SU-DHL-6 (cell line): ENCODE measurements around the gene TMC4.

Experiments
- H2AFZ ChIP-seq: fragments of 200-600 bp; sonication (generic); 2 replicates; pipeline ENCODE4 v1.6.1; 2014; ENCODE audit warnings: low read depth, mild to moderate bottlenecking, moderate library complexity, mixed read lengths, antibody characterized with exemption, low read length; ENCODE audit not compliant: severe bottlenecking
- H3F3A ChIP-seq: fragments of 200-600 bp; shearing (Covaris generic); 2 replicates; pipeline ENCODE4 v1.6.0; 2016; ENCODE audit warnings: antibody characterized with exemption, mild to moderate bottlenecking; ENCODE audit not compliant: insufficient read depth
- H3K27ac ChIP-seq: fragments of 200-600 bp; sonication (generic); 2 replicates; pipeline ENCODE4 v1.5.1; 2016; ENCODE audit warnings: low read depth, mild to moderate bottlenecking, low read length, moderate library complexity, mixed read lengths
- H3K27me3 ChIP-seq: fragments of 200-600 bp; sonication (generic), shearing (Covaris generic); 2 replicates; pipeline ENCODE4 v1.6.0; 2014; ENCODE audit warnings: mild to moderate bottlenecking, low read length
- H3K36me3 ChIP-seq: fragments of 200-600 bp; sonication (generic); 2 replicates; pipeline ENCODE4 v1.6.1; 2014; ENCODE audit warnings: mild to moderate bottlenecking, low read length, mixed read lengths
- H3K4me2 ChIP-seq: fragments of 300-600, 200-600 bp; shearing (Covaris generic), sonication (generic); 2 replicates; pipeline ENCODE4 v1.6.0; 2014; ENCODE audit warnings: low read length, low read depth, mild to moderate bottlenecking; ENCODE audit not compliant: poor library complexity, severe bottlenecking
- H3K4me3 ChIP-seq: fragments of 200-600 bp; sonication (generic); 2 replicates; pipeline ENCODE4 v1.5.1; 2014; ENCODE audit warnings: antibody characterized with exemption, low read length, mild to moderate bottlenecking, mixed read lengths; ENCODE audit not compliant: insufficient read depth, poor library complexity, severe bottlenecking
- H3K79me2 ChIP-seq: fragments of 200-600 bp; sonication (generic); 2 replicates; pipeline ENCODE4 v1.6.1; 2014; ENCODE audit warnings: mild to moderate bottlenecking, low read length, moderate library complexity; ENCODE audit not compliant: insufficient read depth
- H3K9ac ChIP-seq: fragments of 200-600 bp; sonication (generic); 2 replicates; pipeline ENCODE4 v1.7.0; 2014; ENCODE audit warnings: mild to moderate bottlenecking, low read length
- H3K9me2 ChIP-seq: fragments of 200-600 bp; sonication (generic); replicated peaks from 2 replicates; pipeline ENCODE4 v1.6.1; 2014; ENCODE audit warnings: low read length; ENCODE audit not compliant: insufficient read depth
- H3K9me3 ChIP-seq: fragments of 200-600 bp; sonication (generic); 2 replicates; pipeline ENCODE4 v1.6.1; 2014; ENCODE audit warnings: low read length, mixed read lengths; ENCODE audit not compliant: insufficient read depth
- H4K20me1 ChIP-seq: fragments of 200-600 bp; sonication (generic); 2 replicates; pipeline ENCODE4 v1.6.1; 2014; ENCODE audit warnings: low read depth, mild to moderate bottlenecking, antibody characterized with exemption, low read length, moderate library complexity, mixed read lengths
- EZH2phosphoT487 ChIP-seq: fragments of 200-600 bp; sonication (generic), shearing (Covaris generic); conservative IDR thresholded peaks from 2 replicates; pipeline ENCODE4 v1.6.1; 2018; ENCODE audit warnings: mild to moderate bottlenecking, antibody characterized with exemption, low read length, moderate library complexity, mixed read lengths
- TF ChIP-seq, protein P1 (sequence below): fragments of 200-600 bp; sonication (generic); IDR thresholded peaks from one replicate; pipeline ENCODE4 v1.5.1; 2017; ENCODE audit warnings: antibody characterized with exemption, mild to moderate bottlenecking, low read length, moderate library complexity; ENCODE audit not compliant: insufficient read depth, poor library complexity, severe bottlenecking

Gene TMC4

DNA sequence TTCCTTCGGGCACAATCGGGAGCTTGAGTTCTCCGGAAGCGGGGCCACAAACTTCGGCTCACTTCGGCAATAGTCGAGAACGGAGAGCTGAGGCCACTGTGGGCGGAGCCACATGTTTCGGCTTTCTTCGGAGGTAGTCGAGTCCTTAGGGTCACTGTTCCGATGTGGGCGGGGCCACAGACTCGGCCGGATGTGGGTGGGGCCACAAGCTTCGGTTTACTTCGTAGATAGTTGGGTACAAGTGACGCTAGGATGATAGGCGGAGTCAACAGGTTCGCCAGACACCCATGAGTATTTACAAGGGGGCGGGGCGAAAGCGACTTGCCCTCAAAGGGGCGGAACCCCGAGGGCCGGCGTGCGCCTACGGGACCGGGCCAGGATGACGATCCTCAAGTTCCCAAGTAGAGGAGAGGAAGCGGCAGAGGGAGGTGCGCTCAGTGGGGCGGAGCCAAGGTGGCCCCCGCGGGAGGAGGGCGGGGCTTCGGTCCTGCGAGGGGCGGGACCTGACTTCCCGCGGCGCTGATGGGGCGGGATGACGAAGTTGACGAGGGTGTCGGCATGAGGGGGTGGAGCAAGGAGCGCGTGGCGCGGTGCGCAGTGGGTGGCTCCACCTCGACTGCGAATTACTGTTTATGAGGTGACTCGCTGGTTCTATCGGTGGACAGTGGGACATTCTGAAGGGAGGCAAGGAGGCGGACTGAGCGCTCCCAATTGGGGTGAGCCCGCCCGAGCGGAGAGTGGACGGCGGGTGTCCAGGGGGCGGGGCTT, 17.0 kb upstream of the TMC4 start:
- H3K27me3 ChIP-seq = no peaks in the 10 kb centered on the region
- H3K9ac ChIP-seq = peak overlapping the region; percentile 94
- H3K9me3 ChIP-seq = no peaks in the 10 kb centered on the region
- no peaks in the 10 kb centered on the region for H3F3A ChIP-seq
- peaks cover 4% of the 10 kb centered on the region for H3K36me3 ChIP-seq
- peak overlapping the region; percentile 87 for H3K27ac ChIP-seq
- peaks cover 22% of the 10 kb centered on the region for H3K79me2 ChIP-seq
- H3K4me3 ChIP-seq = peak overlapping the region; percentile 65
- peak overlapping the region; percentile 79 for H2AFZ ChIP-seq
- TF ChIP-seq, protein P1, sequence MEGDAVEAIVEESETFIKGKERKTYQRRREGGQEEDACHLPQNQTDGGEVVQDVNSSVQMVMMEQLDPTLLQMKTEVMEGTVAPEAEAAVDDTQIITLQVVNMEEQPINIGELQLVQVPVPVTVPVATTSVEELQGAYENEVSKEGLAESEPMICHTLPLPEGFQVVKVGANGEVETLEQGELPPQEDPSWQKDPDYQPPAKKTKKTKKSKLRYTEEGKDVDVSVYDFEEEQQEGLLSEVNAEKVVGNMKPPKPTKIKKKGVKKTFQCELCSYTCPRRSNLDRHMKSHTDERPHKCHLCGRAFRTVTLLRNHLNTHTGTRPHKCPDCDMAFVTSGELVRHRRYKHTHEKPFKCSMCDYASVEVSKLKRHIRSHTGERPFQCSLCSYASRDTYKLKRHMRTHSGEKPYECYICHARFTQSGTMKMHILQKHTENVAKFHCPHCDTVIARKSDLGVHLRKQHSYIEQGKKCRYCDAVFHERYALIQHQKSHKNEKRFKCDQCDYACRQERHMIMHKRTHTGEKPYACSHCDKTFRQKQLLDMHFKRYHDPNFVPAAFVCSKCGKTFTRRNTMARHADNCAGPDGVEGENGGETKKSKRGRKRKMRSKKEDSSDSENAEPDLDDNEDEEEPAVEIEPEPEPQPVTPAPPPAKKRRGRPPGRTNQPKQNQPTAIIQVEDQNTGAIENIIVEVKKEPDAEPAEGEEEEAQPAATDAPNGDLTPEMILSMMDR = no peak
- no peak for TF ChIP-seq EZH2phosphoT487
- H3K4me2 ChIP-seq = peak overlapping the region; percentile 56
- no peaks in the 10 kb centered on the region for H4K20me1 ChIP-seq
- H3K9me2 ChIP-seq = no peaks in the 10 kb centered on the region

DNA sequence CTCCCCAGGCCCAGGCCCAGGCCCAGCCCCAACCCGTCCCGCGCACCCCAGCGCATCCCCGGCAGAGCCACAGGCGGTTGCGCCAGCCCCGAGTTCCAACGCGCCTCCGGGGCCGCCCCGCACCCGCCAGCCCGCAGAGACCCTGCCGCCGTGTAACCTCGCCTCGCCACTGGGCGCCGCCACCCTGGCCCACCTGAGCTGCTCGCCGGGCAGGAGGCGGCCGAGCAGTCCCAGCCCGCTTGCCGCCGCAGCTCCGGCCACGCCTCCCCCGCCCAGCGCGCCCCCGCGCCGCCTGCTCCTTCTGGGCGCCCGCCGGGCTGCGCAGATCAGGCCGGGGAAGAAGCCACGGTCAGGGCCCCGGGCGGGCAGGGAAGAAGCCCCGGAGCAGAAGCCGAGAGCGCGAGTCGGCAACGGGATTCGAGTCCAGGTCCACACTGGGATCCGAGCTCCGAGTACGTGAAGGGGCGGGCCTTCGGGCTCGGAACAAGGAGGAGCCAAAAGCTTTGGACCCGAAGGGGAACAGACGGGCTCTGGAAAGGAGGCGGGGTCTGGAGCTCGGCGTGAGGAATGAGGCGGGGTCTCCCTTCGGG, 16.3 kb upstream of the TMC4 start, which contains the start of gene MBOAT7:
Gene MBOAT7 (minus strand): TSS at position 436 of the 590 bp plus-strand sequence. CDS start 1,072 bp downstream, outside the sequence.
- Histone ChIP-seq H3K36me3 (peaks cover 4% of the 10 kb centered on the region), H2AFZ (peak within 1 kb of the TSS; percentile 87), H3K79me2 (peaks cover 22% of the 10 kb centered on the region), H3K9me2 (no peaks in the 10 kb centered on the region), H3K27me3 (no peaks in the 10 kb centered on the region), H3K27ac (peak within 1 kb of the TSS; percentile 87), H3K9me3 (no peaks in the 10 kb centered on the region), H3K4me2 (peak within 1 kb of the TSS; percentile 92), H4K20me1 (no peaks in the 10 kb centered on the region), H3F3A (no peaks in the 10 kb centered on the region), H3K9ac (peak within 1 kb of the TSS; percentile 94), H3K4me3 (peak within 1 kb of the TSS; percentile 87)
- no peak for TF ChIP-seq EZH2phosphoT487
- TF ChIP-seq, protein P1 = peak; percentile 46

GRCh38 chr19:54188215-54188871, 15.4 kb upstream of the TMC4 start:
- Histone ChIP-seq H3K27ac (peak overlapping the region; percentile 83), H3K27me3 (no peaks in the 10 kb centered on the region), H3K9ac (peak overlapping the region; percentile 94), H3K36me3 (no peaks in the 10 kb centered on the region), H3F3A (no peaks in the 10 kb centered on the region), H2AFZ (no peak overlapping the region), H4K20me1 (no peaks in the 10 kb centered on the region), H3K79me2 (peaks cover 22% of the 10 kb centered on the region), H3K9me3 (no peaks in the 10 kb centered on the region), H3K4me2 (peak overlapping the region; percentile 92), H3K4me3 (peak overlapping the region; percentile 87), H3K9me2 (no peaks in the 10 kb centered on the region)
- TF ChIP-seq, protein P1 = no peak
- no peak for TF ChIP-seq EZH2phosphoT487
